Mucosa of descending colon (tissue), 3 donors: ENCODE measurements around the gene ANKRD22. TPM values are rescaled to one million over a fixed set of nuclear protein-coding genes. Genes with fewer than 3 reads are reported as not detected.
"Not testable (repeated sequence)": the region's sequence is repeated elsewhere in the genome, so short reads cannot be mapped to it uniquely, and the experiment has no call there.

Experiments
- ATAC-seq: fragments of 200-7000 bp; cut with Tn5 transposase; one replicate; pipeline ENCODE4 v1.9.1; 2020; ENCODE audit warnings: mild to moderate bottlenecking, moderate library complexity
- DNase-seq, 3 donors: peaks; one replicate each; pipeline ENCODE4 v3.0.0-alpha.2; 2020
- H3K36me3 ChIP-seq: fragments of 200-600 bp; one replicate; pipeline ENCODE4 v1.8.0; 2021; ENCODE audit warnings: low read depth, mild to moderate bottlenecking
- H3K4me1 ChIP-seq: fragments of 200-600 bp; one replicate; pipeline ENCODE4 v1.8.0; 2021; ENCODE audit warnings: low read depth, mild to moderate bottlenecking
- H3K4me3 ChIP-seq: fragments of 200-600 bp; one replicate; pipeline ENCODE4 v1.8.0; 2021; ENCODE audit warnings: mild to moderate bottlenecking
- H3K9me3 ChIP-seq: fragments of 200-600 bp; one replicate; pipeline ENCODE4 v1.8.0; 2021; ENCODE audit warnings: mild to moderate bottlenecking
- CTCF ChIP-seq: fragments of 200-600 bp; IDR thresholded peaks from one replicate; pipeline ENCODE4 v1.8.0; 2022; ENCODE audit warnings: antibody characterized with exemption, mild to moderate bottlenecking
- intact Hi-C, 2 donors: fragments of 100-400 bp; cut with DNase I in 1 of 2; cut with micrococcal nuclease in 1 of 2; formaldehyde crosslinking; loops; one replicate each; pipeline versions ENCODE4 v1.11.0 to v1.11.1; 2022; cut with DNase I, micrococcal nuclease
- total RNA-seq, 3 donors: library from RNA; stranded (reverse); fragmentation: NEBNext Ultra II Directional in 2 of 3; extraction: Animal tissue kit (Norgen Biotek cat#: 25700) in 2 of 3; gene quantifications; one replicate each; pipeline versions ENCODE4 v1.2.1 to v1.2.4, GENCODE V29; 2021 to 2023
- donor health status: DM: no; HTN: no; CAD: no; lungs with moderate emphysema.
- donor health status: DM: no; HTN: no; CAD: no.
- donor health status: DM: no; HTN: yes; CAD: no.

The ANKRD22 gene
- total RNA-seq, 3 donors from 2014 or later: 9.0 to 30.6 (median 18.9) TPM

DNA sequence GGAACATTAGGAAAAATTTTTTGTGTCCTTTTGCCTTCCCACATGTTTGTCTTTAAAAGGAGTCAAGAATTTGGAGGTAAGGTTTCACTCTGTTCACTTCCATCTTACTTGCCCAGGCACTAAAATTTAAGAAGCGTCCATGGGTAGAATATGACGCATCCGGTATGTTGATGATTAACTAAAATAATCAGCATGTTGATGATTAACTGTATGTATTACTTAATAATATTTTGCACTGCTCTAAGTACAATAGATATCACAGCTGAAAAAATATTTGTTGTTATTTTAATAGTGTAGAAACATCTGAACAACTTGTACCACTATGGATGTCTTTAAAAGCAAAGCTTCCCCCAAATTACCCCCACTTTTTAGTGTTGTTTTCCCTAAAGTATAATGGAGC is 11.5 kb downstream of the ANKRD22 start:
- ATAC-seq: no peak
- intact Hi-C loops: no loop called here

GRCh38 chr10:88838766-88839350 is 12.8 kb downstream of the ANKRD22 start:
- TF ChIP-seq CTCF: no peak
- Histone ChIP-seq H3K4me3 (no peak overlapping the region), H3K4me1 (no peaks in the 10 kb centered on the region), H3K36me3 (no peaks in the 10 kb centered on the region), H3K9me3 (no peaks in the 10 kb centered on the region)
- ATAC-seq (no peak), DNase-seq (no peak)
- intact Hi-C loops: loop anchor here (5.0 to 10.0 kb wide), 3 partner anchors 93 to 376 kb away; no protein-coding TSS in a partner anchor

More for the DNA sequence above, 11.5 kb downstream of the ANKRD22 start:
- no peak for DNase-seq
- H3K9me3 ChIP-seq: no peaks in the 10 kb centered on the region
- no peak for TF ChIP-seq CTCF
- H3K4me1 ChIP-seq: no peaks in the 10 kb centered on the region
- no peak overlapping the region for H3K4me3 ChIP-seq
- no peaks in the 10 kb centered on the region for H3K36me3 ChIP-seq

GRCh38 chr10:88837632-88838031 is 14.0 kb downstream of the ANKRD22 start:
- intact Hi-C loops: loop anchor here (5.0 to 10.0 kb wide), 3 partner anchors 95 to 377 kb away; no protein-coding TSS in a partner anchor
- H3K4me3 ChIP-seq, H3K36me3 ChIP-seq, H3K4me1 ChIP-seq, H3K9me3 ChIP-seq, DNase-seq: not testable (repeated sequence)
- peak; percentile 4 for ATAC-seq

GRCh38 chr10:88835910-88836221 is 15.8 kb downstream of the ANKRD22 start:
- no peaks in the 10 kb centered on the region for H3K36me3 ChIP-seq
- no peaks in the 10 kb centered on the region for H3K4me1 ChIP-seq
- intact Hi-C loops: loop anchor here (2.0 to 10.0 kb wide), 4 partner anchors 96 to 379 kb away; no protein-coding TSS in a partner anchor
- no peak for DNase-seq
- peak; percentile 28 for ATAC-seq
- H3K9me3 ChIP-seq: no peaks in the 10 kb centered on the region
- H3K4me3 ChIP-seq: no peak overlapping the region
- no peak for TF ChIP-seq CTCF

DNA sequence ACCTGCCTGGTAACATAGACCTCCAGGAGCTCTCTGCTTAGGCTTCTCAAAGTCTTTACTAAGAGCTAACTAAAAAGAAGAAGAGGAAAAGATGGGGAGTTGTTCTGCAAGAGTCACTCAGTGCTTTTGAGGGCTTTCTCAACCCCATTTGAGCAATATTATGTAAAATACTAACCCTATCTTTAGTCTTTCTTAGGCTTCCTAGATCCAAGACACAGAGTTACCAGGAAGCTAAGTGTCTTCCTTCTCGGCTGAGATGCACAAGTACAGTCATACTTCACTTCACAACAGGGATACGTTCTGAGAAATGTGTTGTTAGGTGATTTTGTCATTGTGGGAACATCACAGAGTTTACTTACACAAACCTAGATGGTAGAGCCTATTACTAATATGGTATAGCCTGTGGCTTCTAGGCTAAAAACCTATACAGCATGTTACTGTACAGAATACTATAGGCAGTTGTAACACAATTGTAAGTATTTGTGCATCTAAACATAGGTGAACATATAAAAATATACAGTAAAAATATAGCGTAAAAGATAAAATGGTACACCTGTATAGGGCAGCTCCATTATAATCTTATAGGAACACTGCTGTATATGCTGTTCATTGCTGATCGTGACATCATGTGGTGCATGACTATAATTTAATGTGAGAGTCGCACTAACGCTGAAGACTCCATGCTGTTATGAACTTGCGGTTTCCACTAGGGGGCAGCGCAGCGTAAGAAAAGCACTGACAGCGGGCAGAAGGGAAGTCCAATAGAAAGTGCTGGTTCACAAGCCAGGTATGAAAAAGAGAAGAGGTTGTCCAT is 16.3 kb downstream of the ANKRD22 start:
- intact Hi-C loops: loop anchor here (2.0 to 10.0 kb wide), 4 partner anchors 97 to 379 kb away; no protein-coding TSS in a partner anchor
- Histone ChIP-seq H3K36me3 (no peaks in the 10 kb centered on the region), H3K4me1 (no peaks in the 10 kb centered on the region), H3K9me3 (no peaks in the 10 kb centered on the region), H3K4me3 (no peak overlapping the region)
- peak; percentile 86 to 92 (median 91) for DNase-seq
- ATAC-seq: peak; percentile 96
- TF ChIP-seq CTCF: peak; percentile 68

DNA sequence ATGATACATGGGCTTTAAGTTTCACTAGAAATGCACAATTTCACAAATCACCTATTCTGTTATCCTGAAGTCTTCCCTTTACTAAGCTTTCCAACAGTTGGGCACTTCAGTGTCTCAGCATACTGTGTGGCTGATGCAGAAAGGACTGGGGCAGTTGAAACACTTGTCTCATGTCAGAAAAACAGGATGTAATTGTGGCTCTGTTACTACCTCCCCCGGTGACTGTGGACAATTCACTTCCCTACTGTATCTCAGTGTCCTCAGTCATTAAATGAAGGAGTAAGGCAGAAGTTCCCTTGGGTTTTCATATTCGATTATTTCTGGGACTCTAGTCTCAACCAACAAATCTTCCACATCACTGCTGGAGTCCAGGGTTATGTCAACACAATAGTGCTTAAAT is 17.9 kb downstream of the ANKRD22 start:
- no peaks in the 10 kb centered on the region for H3K4me1 ChIP-seq
- no peaks in the 10 kb centered on the region for H3K9me3 ChIP-seq
- peak; percentile 48 for ATAC-seq
- no peak for TF ChIP-seq CTCF
- H3K4me3 ChIP-seq: no peak overlapping the region
- DNase-seq: no peak
- H3K36me3 ChIP-seq: no peaks in the 10 kb centered on the region
- intact Hi-C loops: loop anchor here (2.0 to 10.0 kb wide), 3 partner anchors 99 to 381 kb away; no protein-coding TSS in a partner anchor
